Neural cell (in vitro differentiated cells): ENCODE data around the gene PPM1L.

Source experiments
- CTCF ChIP-seq: fragments of 450-650 bp; IDR thresholded peaks from 2 replicates; pipeline ENCODE4 v1.5.1; 2014; ENCODE audit warnings: antibody characterized with exemption, mild to moderate bottlenecking, moderate library complexity; ENCODE audit not compliant: poor library complexity, severe bottlenecking
- EZH2 ChIP-seq: fragments of 200-600, 300-800 bp; shearing (Covaris generic), sonication (generic); IDR thresholded peaks from 2 replicates; pipeline ENCODE4 v1.6.1; 2014; ENCODE audit warnings: antibody characterized with exemption, low read length, borderline replicate concordance, mild to moderate bottlenecking; ENCODE audit not compliant: insufficient read depth, poor library complexity, severe bottlenecking
- POLR2AphosphoS5 ChIP-seq: IDR thresholded peaks from 2 replicates; pipeline ENCODE4 v1.6.1; 2012
- REST ChIP-seq: IDR thresholded peaks from 2 replicates; pipeline ENCODE4 v1.6.1; 2012; ENCODE audit warnings: borderline replicate concordance

GRCh38 chr3:160842021-160843005, 86.3 kb downstream of the PPM1L start:
- TF ChIP-seq EZH2 = no peak
- TF ChIP-seq REST = no peak
- TF ChIP-seq CTCF = no peak
- no peak for TF ChIP-seq POLR2AphosphoS5
